GM18526 (cell line): ENCODE measurements around the gene GPHA2.

Source experiments
- POLR2A ChIP-seq: IDR thresholded peaks from 3 replicates; pipeline ENCODE4 v1.6.1; 2011; ENCODE audit not compliant: insufficient read length; ENCODE audit errors: extremely low read depth

The GPHA2 gene

DNA sequence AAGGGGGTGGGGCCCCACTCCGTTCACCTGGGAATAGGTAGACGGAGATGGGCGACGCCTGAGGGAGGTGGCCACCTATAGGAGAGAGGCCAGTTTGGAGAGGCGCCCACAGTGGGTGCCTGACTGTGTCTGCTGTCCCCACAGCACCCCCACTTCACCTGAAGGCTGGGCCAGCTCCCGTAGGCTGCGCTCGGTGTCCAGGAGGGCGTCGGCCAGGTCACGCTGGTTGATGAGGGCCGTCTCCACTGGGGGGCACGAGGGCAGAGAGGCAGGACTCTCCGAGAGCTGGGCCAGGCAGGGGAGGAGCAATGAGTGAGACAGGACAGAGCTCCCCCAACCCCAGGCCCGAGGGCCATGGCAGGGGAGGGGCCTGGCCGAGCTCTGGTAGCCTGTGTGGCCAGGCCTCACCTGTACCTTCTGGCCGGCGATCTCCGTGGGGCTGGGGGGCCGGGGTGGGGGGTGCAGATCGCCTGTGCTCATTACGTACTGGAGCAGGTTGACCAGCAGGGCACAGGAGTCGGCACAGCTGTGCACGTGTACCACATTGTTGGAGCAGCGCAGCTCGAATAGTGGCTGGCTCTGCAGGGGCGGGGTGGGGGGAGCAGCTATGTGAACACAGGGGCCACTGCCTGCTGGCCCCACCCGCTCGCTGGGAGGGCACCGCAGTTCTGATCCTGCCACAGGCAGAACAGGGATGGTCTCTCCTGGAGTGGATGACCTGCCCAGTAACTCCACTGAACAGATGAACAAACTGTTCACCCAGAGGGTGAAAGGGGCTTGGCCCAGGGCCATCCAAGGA, 33.4 kb downstream of the GPHA2 start:
- TF ChIP-seq POLR2A: no peak

DNA sequence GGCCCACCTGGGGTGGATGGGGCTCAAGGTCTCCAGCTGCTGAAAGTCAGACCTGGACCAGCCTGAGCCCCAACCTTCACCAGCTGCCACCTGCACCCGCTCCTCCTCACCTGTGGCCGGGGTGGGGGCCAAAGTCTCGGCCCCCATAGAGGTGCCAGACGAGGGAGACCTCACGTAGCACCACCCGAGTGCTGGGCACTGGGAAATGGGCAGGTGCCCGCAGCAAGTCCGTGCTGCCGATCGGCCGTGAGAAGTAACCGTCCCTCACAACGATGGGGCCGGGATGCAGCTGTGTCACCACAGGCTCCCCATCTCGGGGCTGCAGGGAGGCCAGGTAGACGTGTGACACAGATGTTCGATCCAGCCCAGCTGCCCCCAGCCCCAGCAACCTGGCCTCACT, 34.9 kb downstream of the GPHA2 start:
- TF ChIP-seq POLR2A: no peak

DNA sequence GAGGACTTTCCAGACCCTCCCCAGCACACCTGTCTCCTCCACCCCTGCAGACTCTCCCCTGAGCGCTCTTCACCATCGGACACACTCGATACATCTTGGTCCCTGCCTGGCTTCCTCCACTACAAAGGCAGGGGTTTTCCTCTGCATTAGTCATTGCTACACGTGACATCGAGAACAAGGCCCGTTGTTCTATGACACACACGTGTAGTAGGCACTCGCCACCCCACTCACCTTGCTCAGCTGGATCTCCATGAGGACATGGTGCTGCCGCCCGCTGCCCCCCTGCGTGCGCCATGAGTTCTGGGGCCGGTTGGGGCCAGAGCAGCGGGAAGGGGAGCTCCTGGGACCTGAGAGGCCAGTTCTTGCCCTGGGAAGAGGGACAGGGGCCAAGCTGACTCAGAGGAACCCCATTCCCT, 35.4 kb downstream of the GPHA2 start:
- TF ChIP-seq POLR2A: no peak

DNA sequence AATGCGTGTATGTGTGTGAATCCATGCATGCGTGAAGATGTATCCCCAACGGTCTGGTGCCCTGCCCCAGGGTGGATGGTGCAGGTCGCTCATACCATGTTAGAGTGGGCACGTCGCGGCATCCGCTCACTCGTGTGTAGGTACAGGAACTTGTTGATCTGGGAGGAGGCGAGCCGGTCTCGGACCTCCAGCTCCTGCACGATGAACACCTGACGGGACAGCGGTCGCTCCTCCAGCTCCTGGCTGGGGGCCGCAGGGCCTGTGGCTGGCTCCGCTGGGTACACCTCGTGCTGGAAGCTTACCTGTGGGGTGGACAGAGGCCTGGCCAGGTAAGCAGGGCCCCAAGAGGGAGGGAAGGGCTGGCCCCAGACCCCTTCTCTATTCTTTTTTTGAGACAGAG, 37.2 kb downstream of the GPHA2 start:
- no peak for TF ChIP-seq POLR2A

DNA sequence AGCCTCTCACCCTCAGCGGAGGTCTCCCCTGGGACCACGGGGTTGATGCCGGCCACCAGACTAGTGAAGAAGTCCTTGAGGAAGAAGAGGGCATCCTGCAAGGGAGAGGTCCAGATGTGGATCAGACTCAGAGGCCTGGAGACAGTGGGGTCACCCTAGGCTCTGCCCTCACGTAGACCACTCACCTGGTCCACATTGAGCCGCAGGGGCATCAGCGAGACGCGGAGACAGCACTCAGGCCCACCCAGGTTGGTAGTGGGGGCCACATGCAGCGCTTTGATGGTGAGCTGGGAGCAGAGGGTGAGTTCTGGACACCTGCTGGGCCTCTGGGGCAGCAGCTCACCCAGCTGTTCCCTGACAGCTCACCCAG, 37.6 kb downstream of the GPHA2 start:
- TF ChIP-seq POLR2A: no peak

DNA sequence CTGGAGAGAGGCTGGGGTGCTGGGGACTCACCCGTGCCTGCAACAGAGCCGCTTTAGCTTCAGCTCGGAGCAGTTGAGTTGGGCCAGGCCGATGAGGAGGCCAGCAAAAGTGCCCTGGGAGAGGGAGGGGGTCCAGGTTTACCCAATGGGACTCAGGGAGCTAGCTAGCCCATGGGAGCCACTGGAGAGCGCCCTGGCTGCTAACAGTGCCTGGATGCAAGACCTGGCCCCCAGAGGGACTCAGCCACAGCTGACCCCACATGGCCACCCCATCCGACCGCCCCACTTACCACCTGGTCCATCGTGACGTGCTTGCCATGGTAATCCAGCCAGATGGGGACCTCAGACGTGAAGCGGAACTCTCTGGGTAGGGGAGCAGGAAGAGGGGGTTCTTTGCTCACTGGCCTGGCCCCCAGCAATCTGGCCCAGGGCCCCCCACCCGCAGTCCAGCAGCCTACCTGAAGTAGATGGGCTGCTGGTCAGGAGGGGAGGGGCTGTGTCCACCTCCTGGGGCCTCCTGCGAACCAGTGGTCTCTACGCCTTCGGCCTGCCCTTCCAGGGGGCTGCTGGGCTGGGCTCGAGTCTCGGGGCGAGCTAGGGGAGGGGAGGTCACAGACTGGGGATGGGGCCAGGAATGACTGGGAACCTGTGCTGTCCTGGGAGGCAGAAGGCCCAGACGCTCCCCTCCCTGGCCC, 38.2 kb downstream of the GPHA2 start:
- no peak for TF ChIP-seq POLR2A

DNA sequence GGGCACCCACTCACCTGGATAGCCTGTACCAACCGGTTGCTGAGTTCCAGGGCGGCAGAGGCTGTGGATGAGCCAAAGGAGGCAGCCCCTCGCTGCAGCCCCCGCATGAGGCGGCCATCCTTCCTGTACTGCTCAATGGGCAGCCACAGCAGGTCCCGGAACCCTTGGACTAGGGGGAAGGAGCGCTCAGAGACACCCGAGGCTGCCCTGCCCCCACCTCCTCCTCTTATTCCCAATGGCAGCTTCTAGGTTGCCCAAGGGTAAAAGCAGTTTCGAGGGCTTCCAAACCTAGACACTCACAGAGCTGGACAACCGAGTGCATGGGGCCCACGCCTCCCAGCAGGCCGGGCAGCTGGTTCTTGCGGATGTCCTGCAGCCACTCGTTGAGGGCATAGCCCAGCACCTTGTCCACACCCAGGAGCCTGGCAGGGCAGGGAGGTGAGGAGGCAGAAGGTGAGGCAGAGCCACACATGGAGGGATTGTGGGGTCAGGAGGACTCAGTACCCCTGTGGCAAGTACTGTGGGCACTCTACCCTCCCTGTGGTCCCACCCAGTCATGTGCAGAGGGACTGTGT, 39.2 kb downstream of the GPHA2 start:
- no peak for TF ChIP-seq POLR2A

DNA sequence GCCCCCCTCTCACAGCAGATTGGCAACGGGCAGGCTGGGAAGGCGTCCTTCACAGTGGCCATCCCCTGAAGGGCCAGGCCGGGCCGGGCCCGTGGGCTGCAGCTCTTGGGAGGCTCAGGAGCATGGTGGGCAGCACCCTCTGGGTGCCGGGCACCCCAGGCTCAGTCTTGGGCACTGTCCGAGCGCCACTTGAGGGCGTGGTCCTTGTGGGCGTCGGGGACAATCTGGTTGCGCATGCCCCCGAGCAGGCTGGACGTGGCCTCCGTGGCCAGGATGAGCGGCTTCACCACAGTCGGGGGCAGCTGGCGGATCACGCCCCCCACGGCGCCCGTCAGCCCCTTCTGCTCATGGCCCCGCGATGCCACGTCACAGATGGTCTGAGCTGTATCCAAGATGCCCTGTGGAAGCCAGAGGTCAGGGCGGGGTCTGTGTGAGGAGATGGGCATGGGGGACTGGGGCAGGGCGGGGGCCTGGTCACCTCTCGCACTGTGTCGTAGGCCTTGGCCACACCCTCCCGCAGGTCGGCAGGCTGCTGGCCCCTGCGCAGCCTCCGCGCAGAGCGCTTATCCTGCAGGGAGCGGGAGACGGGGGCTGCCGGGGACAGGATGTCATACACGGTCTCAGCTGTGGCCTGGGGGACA, 40.8 kb downstream of the GPHA2 start:
- no peak for TF ChIP-seq POLR2A

DNA sequence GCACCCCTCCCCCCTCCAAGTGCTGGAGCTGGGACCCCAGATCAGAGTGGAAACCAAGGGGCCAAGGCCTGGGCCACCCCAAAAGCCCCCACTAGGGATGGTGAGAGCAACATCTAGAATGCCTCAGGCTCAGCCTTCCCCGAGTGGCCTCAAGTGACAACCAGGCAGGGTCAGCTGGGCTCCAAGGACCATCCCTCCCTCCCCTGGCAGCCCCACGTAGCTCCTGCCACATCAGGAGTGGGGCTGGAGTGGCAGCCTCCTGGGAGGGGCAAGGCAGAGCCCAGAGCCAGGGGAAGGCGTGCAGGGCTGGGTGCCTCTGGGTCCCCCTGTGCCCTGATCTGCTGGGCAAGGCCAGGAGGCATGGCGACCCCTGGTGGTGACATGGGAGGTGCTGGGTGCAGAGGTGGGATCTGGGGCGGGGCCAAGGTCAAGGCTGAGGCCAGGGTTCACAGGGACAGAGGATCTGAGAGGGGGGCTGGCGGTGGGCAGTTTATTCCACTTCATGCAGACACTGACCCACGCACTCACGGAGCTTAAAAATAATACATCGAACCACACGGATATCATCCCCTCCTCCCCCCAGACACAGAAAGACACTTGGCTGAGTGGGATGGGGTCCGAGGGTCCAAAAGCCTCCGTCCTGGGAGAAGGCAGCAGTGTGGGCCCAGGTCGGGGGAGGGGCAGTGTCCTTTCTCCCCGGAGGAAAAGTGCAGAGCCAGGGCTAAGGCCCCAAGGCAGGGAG, 41.5 kb downstream of the GPHA2 start:
- TF ChIP-seq POLR2A: peak; percentile 14

DNA sequence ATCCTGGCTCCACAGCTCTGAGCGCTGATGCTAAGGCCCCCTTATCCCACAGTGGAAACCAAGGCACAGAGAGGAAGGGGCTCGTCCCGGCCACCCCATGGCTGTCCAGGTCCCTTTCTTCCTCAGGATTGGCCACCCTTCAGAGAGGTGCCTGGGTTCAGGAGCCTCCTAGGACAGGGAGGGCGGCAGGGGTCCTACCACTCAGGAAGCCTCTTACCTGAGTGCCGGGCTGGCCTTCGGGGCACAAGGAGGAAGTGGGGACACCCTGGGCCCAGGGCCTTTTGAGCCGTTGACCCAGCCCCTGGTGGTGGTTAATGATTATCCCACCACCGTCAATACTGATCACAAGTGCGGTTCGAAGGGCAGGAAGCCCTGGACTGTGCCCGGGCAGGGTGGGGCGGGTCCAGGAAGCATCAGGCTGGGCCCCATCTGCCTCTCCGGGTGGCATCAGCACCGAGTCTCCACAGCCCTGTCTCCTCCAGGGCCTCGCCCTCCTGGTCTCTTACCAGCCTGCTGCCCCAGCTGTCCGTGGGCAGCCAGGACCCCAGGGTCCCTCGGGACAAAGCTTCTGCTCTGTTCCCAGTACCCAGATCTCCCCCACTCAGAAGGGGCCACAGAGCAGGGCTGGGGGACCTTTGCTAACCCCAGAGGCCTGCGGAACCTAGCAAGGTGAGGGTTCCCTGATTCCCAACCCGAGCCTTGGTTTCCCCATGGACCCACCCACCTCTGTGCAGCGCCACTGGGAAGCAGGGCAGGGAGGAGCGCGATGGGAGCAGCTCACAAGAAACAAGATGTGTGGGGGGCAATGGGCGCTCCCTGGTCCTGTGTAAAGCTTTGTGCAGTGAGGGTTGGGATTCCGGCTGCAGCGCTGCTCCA, 42.3 kb downstream of the GPHA2 start:
- no peak for TF ChIP-seq POLR2A

DNA sequence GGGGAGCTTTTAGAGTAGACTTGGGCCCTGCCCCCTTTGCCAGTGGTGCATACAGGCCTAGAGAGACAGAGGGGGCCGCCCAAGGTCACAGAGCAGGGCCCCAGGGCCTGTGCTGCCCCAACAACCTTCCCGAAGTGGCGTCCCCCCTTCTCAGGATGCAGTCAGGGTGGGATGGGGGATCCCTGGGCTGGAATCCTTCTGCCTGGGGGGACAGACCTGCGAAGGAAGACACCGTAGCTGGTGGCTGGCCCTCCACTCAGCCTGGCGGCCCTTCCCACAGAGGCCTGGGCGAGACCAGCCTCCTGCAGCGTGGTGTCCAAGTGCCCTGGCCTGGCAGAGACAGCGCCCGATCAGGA, 42.9 kb downstream of the GPHA2 start:
- TF ChIP-seq POLR2A: no peak

DNA sequence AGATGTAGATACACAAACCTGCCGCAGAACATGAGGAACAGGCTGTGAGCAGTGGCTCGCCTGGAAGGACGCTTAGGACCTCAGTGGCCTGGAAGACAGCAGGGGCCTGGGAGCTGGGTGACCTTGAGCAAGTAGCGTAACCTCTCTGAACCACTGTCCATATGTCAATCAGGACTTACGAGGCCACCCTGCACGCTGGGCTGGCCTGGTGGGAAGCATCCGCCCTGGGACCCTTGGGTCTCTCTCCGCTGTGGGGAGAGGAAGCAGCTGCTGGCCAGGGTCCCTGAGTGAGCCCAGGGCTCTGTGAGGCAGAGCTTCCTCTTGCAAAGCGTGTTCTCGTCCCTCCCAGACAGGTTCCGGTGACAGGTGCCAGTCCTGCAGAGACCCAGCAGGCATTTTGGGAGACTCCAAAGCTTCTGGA, 43.3 kb downstream of the GPHA2 start:
- no peak for TF ChIP-seq POLR2A

DNA sequence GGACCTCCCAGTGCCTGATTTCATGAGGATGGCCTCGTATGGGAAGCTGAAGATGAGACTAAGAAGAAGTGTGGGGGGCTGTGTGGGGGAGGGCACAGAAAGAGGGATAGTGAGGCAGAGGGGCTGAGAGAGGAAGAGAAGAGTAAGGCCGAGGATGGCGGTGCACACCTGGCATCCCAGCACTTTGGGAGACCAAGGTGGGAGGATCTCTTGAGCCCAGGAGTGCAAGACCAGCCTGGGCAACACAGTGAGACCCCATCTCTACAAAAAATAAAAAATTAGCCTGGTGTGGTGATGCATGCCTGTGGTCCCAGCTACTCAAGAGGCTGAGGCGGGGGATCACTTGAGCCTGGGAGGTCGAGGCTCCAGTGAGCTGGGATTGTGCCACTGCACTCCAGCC, 43.8 kb downstream of the GPHA2 start:
- TF ChIP-seq POLR2A: no peak

DNA sequence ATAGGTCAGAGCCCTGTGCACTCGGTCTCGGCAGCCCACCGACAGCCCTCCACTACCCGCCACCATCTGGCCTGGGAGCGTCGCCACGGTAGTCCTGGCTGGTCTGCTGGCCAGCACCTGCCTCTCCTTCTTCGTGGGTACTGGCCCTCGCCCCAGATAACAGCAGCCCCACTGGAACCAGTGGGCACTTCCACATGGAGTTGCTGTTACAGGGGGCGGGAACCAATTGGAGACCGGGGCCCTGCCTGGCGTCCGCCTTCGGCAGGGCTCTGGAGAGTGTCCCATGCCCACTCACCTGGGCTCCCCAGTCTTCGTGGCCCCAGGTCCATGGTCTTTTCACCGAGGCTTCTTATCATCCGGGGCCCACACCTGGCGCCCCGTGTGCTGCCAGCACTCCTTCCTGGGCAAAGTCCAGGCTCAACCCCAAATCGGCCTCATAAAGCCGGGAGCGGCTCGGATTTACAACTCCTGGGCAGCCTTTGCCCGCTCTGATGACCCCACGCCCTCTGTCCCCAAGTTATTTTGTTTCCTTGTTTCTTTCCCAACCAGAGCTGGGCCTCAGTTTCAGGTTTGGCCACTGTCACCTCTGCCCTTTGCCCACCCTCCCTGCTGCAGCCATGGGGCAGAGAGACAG, 44.4 kb downstream of the GPHA2 start:
- no peak for TF ChIP-seq POLR2A
